AG04449 (cell line): ENCODE measurements around the gene TIMP4.

Experiments
- CTCF ChIA-PET: fragments of 350-600 bp; formaldehyde crosslinking; extraction: SDS; loops from one replicate; lab custom pipeline; 2021; ENCODE audit warnings: antibody characterized with exemption; lab: Yijun Ruan, JAX
- POLR2A ChIA-PET: fragments of 400-600, 350-600 bp; formaldehyde crosslinking; extraction: SDS; loops from one replicate; lab custom pipeline; 2020; ENCODE audit warnings: antibody characterized with exemption, inconsistent platforms; lab: Yijun Ruan, JAX
- DNase-seq: peaks from one replicate; pipeline ENCODE4 v3.0.0-alpha.2; 2010; ENCODE audit warnings: low read depth, low spot score
- H3K4me3 ChIP-seq: 2 replicates; pipeline ENCODE4 v1.5.1; 2011; ENCODE audit warnings: low read depth, mild to moderate bottlenecking, control low read depth, low read length
- TF ChIP-seq, protein P1 (sequence below): IDR thresholded peaks from one replicate; pipeline ENCODE4 v1.5.1; 2011; ENCODE audit warnings: mild to moderate bottlenecking, moderate library complexity, low read length, control low read depth, inconsistent platforms; ENCODE audit not compliant: insufficient read depth; ENCODE audit errors: missing control alignments

The TIMP4 gene

DNA sequence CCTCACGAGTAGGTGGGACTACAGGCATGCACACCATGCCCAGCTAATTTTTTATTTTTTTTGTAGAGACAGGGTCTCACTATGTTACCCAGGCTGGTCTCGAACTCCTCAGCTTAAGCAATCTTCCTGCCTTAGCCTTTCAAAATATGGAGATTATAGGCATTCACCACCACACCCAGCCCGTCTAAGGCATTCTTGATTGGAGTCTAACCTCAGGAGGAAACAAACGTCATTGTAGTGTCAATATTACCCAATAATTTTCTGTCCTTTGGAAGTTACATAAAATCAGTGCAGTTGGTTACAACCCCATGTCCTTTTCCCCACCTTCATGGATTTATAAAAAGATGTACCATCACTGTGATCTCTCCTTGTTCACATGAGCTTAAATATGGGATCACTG lies 41.8 kb downstream of the TIMP4 start:
- POLR2A ChIA-PET: no interaction called here
- DNase-seq: no peak
- TF ChIP-seq, protein P1, sequence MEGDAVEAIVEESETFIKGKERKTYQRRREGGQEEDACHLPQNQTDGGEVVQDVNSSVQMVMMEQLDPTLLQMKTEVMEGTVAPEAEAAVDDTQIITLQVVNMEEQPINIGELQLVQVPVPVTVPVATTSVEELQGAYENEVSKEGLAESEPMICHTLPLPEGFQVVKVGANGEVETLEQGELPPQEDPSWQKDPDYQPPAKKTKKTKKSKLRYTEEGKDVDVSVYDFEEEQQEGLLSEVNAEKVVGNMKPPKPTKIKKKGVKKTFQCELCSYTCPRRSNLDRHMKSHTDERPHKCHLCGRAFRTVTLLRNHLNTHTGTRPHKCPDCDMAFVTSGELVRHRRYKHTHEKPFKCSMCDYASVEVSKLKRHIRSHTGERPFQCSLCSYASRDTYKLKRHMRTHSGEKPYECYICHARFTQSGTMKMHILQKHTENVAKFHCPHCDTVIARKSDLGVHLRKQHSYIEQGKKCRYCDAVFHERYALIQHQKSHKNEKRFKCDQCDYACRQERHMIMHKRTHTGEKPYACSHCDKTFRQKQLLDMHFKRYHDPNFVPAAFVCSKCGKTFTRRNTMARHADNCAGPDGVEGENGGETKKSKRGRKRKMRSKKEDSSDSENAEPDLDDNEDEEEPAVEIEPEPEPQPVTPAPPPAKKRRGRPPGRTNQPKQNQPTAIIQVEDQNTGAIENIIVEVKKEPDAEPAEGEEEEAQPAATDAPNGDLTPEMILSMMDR: no peak
- CTCF ChIA-PET: interaction anchor here (1.4 kb wide), 1 partner anchor 10 kb away, joined by 4 read pairs; no protein-coding TSS in a partner anchor
- H3K4me3 ChIP-seq: no peak overlapping the region

DNA sequence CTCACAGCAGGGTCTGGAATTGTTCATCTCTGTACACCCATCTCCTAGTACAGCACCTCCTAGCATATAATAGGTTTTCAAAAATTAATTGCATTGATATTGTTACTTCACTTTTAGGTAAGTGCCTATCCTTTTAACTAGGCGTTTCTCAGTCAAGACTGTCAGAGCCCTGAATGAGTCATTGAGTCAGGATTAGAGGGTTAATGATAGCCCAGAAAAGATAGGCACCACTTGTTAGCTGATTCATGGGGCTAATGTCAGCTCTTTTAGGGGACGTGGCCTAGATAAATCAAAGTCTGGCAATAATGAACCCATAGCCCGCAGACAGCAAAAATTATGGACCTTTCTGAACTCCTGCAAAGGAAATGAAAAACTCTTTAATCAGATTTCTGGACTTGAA lies 42.9 kb downstream of the TIMP4 start:
- TF ChIP-seq, protein P1: no peak
- H3K4me3 ChIP-seq: no peak overlapping the region
- DNase-seq: no peak
- CTCF ChIA-PET: interaction anchor here (1.2 to 1.8 kb wide), 3 partner anchors 9 to 22 kb away, joined by 4 to 5 read pairs (median 4); no protein-coding TSS in a partner anchor
- POLR2A ChIA-PET: interaction anchor here (0.6 kb wide), 1 partner anchor 65 kb away, joined by 3 read pairs; no protein-coding TSS in a partner anchor

DNA sequence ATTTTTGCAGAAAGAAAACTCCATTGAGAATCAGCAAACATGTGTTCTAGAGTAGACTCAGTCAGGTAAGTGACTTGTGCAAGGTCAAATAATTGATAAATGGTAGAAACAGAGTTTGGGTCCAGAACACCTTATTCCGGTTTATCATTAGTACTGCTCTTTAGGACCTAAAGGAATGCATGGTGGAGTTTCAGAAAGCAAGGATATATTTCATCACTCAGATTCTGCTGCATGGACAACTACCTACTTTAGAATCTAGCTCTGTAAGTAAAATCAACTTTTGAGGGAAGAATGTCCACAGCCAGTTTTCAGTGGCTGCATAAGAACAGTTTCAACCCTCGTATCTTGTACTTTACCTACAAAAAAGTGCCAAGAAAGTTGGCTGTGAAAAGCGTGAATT lies 43.6 kb downstream of the TIMP4 start:
- ChIA-PET POLR2A (interaction anchor here (0.6 kb wide), 1 partner anchor 64 kb away, joined by 3 read pairs; no protein-coding TSS in a partner anchor), CTCF (interaction anchor here (1.2 to 1.8 kb wide), 2 partner anchors 20 to 23 kb away, joined by 4 to 5 read pairs; no protein-coding TSS in a partner anchor)
- TF ChIP-seq, protein P1: no peak
- no peak overlapping the region for H3K4me3 ChIP-seq
- no peak for DNase-seq

DNA sequence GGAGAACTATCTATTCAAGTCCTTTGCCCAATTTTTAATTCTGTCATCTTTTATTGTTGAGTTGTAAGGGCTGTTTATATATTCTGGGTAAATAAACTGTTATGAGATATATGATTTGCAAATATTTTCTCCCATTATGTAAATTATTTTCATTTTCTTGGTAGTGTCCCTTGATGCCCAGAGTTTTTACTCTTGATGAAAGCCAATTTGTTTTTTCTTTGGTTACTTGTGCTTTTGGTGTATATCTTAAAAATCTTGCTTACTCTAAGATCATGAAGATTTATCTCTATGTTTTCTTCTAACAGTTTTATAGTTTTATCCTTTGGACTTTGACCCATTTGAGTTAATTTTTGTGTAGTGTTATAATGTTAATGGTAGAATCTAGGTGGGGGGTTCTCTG lies 44.5 kb downstream of the TIMP4 start:
- ChIA-PET CTCF (no interaction called here), POLR2A (no interaction called here)
- no peak for DNase-seq

DNA sequence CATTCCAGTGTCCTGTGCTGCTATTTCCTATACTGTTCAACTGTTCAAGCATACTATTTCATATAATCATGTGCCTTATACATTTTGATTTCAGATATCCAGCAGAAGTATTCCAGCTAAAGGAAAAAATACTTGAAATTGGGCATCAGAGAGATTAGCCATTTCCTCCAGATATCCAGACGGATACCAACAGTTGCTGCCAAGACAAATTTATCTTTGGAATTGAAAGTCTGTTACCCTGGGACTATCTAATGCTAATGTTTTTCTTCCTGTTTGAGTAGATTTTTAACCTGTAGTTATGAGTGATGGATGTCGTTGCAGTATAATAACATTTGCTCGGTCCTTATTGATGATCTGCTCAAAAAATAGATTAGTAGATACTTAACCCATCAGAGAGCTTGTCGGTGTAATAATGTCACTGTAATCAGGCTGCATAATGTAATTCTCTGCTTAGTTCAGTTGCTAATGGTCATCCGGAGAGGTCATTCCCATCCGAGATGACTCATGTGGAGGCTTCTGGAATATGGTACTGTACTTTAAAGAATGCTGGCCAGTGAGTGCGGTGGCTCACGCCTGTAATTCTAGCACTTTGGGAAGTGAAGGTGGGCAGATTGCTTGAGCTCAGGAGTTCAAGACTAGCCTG lies 51.5 kb downstream of the TIMP4 start:
- ChIA-PET POLR2A (no interaction called here), CTCF (interaction anchor here (1.3 to 1.6 kb wide), 2 partner anchors 9 to 28 kb away, joined by 4 read pairs; no protein-coding TSS in a partner anchor)
- TF ChIP-seq, protein P1: no peak
- no peak for DNase-seq
- no peak overlapping the region for H3K4me3 ChIP-seq

More for the DNA sequence above, 44.5 kb downstream of the TIMP4 start:
- H3K4me3 ChIP-seq: no peak overlapping the region
- TF ChIP-seq, protein P1: no peak
